ENCODE data around the gene CDH24. TPM values are rescaled to one million over a fixed set of nuclear protein-coding genes. Genes with fewer than 3 reads are reported as not detected.

The CDH24 gene
- total RNA-seq, 6 experiments from 2014 or later, result 0.26 to 0.74 (median 0.54) TPM

GRCh38 chr14:23051141-23052057 is 5.9 kb downstream of the CDH24 start:
- intact Hi-C loops (cut with DNase I), result no loop called here
- H3K27me3 ChIP-seq, result no peaks in the 10 kb centered on the region
- 90% methylated on average over 3 of the region's 5 CpGs for WGBS (ENCODE audit: insufficient coverage, low coverage, low lambda C conversion rate, missing lambda C conversion rate)
- TF ChIP-seq CTCF (IDR thresholded peaks at IDR 0.05) (no peak), POLR2A (IDR thresholded peaks at IDR 0.05) (no peak)
- H3K4me3 ChIP-seq, result no peak overlapping the region
- no peaks in the 10 kb centered on the region for H3K4me1 ChIP-seq
- ATAC-seq (no peak), DNase-seq (no peak)
- no peak overlapping the region for H3K27ac ChIP-seq
- no peaks in the 10 kb centered on the region for H3K9me3 ChIP-seq
- H3K36me3 ChIP-seq, result no peaks in the 10 kb centered on the region

GRCh38 chr14:23049011-23049410 is 8.3 kb downstream of the CDH24 start:
- intact Hi-C loops (cut with DNase I), result no loop called here
- H3K36me3 ChIP-seq, result no peaks in the 10 kb centered on the region
- TF ChIP-seq POLR2A (IDR thresholded peaks at IDR 0.05) (no peak), CTCF (IDR thresholded peaks at IDR 0.05) (no peak)
- WGBS (ENCODE audit: insufficient coverage, low coverage, low lambda C conversion rate, missing lambda C conversion rate), result 100% methylated on average over 1 of the region's 9 CpGs
- ATAC-seq (no peak), DNase-seq (no peak)
- H3K9me3 ChIP-seq, result no peaks in the 10 kb centered on the region
- no peak overlapping the region for H3K4me3 ChIP-seq
- H3K27ac ChIP-seq, result no peak overlapping the region
- no peaks in the 10 kb centered on the region for H3K4me1 ChIP-seq
- no peaks in the 10 kb centered on the region for H3K27me3 ChIP-seq

GRCh38 chr14:23047751-23048693 is 9.3 kb downstream of the CDH24 start:
- no peaks in the 10 kb centered on the region for H3K9me3 ChIP-seq
- 77% methylated on average over 7 of the region's 85 CpGs for WGBS (ENCODE audit: insufficient coverage, low coverage, low lambda C conversion rate, missing lambda C conversion rate)
- no peak overlapping the region for H3K27ac ChIP-seq
- DNase-seq (no peak), ATAC-seq (peak in 1 of 4 donors; percentile 7)
- no peaks in the 10 kb centered on the region for H3K27me3 ChIP-seq
- H3K4me3 ChIP-seq, result no peak overlapping the region
- H3K36me3 ChIP-seq, result no peaks in the 10 kb centered on the region
- TF ChIP-seq CTCF (IDR thresholded peaks at IDR 0.05), result no peak
- TF ChIP-seq POLR2A (IDR thresholded peaks at IDR 0.05), result no peak
- no peaks in the 10 kb centered on the region for H3K4me1 ChIP-seq
- intact Hi-C loops (cut with DNase I), result no loop called here

- no peak overlapping the region for H3K4me3 ChIP-seq
Observed at GRCh38 chr14:23047034-23047634, 10.2 kb downstream of the CDH24 start.

More at GRCh38 chr14:23047034-23047634, 10.2 kb downstream of the CDH24 start:
- TF ChIP-seq POLR2A (IDR thresholded peaks at IDR 0.05) (no peak), CTCF (IDR thresholded peaks at IDR 0.05) (no peak)
- intact Hi-C loops (cut with DNase I), result no loop called here
- WGBS (ENCODE audit: insufficient coverage, low coverage, low lambda C conversion rate, missing lambda C conversion rate), result 60% methylated on average over 5 of the region's 6 CpGs
- Histone ChIP-seq H3K27me3 (no peaks in the 10 kb centered on the region), H3K4me1 (no peaks in the 10 kb centered on the region), H3K9me3 (no peaks in the 10 kb centered on the region), H3K36me3 (no peaks in the 10 kb centered on the region), H3K27ac (no peak overlapping the region)
- DNase-seq, result no peak
- peak in 2 of 4 donors; percentile 24 to 43 for ATAC-seq

Measured in right lobe of liver (tissue), 6 donors.